Body of pancreas (tissue), 4 donors: ENCODE measurements around the gene NCOA3.

ENCODE experiments used
- POLR2A ChIP-seq, 3 donors: fragments of 450-650 bp; IDR thresholded peaks; one replicate each; pipeline ENCODE4 v1.6.1; 2016; ENCODE audit warnings: antibody characterized with exemption in 3 of 3, mild to moderate bottlenecking in 2 of 3
- TF ChIP-seq, protein P1 (sequence below), 7 experiments: fragments of 450-650 bp in 4 of 7; fragments of 200-600 bp in 3 of 7; sonication (generic) in 3 of 7; IDR thresholded peaks; one replicate each; pipeline ENCODE4 v1.5.1; 2016 to 2019; ENCODE audit warnings: antibody characterized with exemption in 7 of 7

DNA sequence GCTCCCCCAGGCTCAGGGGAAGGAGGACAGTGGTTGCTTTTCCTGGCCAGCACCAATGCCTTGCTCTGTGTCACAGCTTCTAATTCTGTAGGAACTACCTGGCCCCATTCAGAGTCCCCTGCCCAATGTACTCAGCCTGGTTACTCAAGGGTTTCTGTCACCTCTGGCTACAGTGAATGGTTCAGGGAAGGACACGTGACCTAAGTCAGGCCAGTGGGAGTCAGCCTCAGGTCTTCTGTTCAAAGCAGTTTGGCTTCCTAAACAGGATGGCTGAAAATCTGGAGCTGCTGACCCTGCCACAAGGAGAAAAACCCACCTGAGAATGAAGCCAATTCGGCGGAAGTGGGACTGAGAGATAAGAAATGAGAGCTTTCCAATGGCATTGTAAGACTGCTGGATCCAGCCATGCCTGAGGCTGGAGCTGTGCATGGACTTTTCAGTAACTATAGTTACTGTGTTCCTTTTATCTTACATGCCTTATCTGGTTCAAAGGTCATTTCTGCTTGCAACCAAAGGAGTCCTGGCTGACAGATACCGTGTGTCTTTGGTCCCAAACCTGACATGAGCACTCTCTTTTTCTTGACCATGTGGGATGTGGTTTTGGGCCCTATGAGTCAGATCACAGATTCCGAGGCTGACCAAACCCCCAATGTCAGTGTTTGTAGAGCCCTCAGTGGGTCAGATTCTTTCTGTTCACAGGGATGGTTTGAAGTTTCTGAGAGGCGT lies 179.3 kb downstream of the NCOA3 start:
- TF ChIP-seq, protein P1, sequence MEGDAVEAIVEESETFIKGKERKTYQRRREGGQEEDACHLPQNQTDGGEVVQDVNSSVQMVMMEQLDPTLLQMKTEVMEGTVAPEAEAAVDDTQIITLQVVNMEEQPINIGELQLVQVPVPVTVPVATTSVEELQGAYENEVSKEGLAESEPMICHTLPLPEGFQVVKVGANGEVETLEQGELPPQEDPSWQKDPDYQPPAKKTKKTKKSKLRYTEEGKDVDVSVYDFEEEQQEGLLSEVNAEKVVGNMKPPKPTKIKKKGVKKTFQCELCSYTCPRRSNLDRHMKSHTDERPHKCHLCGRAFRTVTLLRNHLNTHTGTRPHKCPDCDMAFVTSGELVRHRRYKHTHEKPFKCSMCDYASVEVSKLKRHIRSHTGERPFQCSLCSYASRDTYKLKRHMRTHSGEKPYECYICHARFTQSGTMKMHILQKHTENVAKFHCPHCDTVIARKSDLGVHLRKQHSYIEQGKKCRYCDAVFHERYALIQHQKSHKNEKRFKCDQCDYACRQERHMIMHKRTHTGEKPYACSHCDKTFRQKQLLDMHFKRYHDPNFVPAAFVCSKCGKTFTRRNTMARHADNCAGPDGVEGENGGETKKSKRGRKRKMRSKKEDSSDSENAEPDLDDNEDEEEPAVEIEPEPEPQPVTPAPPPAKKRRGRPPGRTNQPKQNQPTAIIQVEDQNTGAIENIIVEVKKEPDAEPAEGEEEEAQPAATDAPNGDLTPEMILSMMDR (IDR thresholded peaks at IDR 0.05) = no peak
- no peak for TF ChIP-seq POLR2A (IDR thresholded peaks at IDR 0.05)
